Urothelium cell line (cell line): ENCODE data around the gene FNTB.
"Not testable (repeated sequence)": the region's sequence is repeated elsewhere in the genome, so short reads cannot be mapped to it uniquely, and the experiment has no call there.

ENCODE experiments used
- DNase-seq: peaks from one replicate; pipeline ENCODE4 v3.0.0; 2011; ENCODE audit warnings: low spot score, mixed read lengths
- FAIRE-seq: peaks from 2 replicates; lab custom pipeline; 2011; peaks lifted over from hg19 to GRCh38; lab: Jason Lieb, UNC

FNTB gene

GRCh38 chr14:65010211-65010931 lies 23.7 kb downstream of the FNTB start:
- FAIRE-seq, result peak; percentile 90

GRCh38 chr14:65011538-65011937 lies 24.8 kb downstream of the FNTB start:
- no peak for DNase-seq
- peak; percentile 59 for FAIRE-seq

More at GRCh38 chr14:65010211-65010931, 23.7 kb downstream of the FNTB start:
- no peak for DNase-seq

- DNase-seq, result no peak
Observed at GRCh38 chr14:65012353-65012752, 25.7 kb downstream of the FNTB start.

GRCh38 chr14:65015391-65015790 lies 28.7 kb downstream of the FNTB start:
- DNase-seq (no peak), FAIRE-seq (no peak)

More at GRCh38 chr14:65012353-65012752, 25.7 kb downstream of the FNTB start:
- peak; percentile 23 for FAIRE-seq

- DNase-seq (no peak), FAIRE-seq (peak; percentile 72)
Observed at GRCh38 chr14:65016471-65016870, 29.8 kb downstream of the FNTB start.

GRCh38 chr14:65019944-65020566 lies 33.4 kb downstream of the FNTB start:
- FAIRE-seq (peak; percentile 80), DNase-seq (peak; percentile 70)

GRCh38 chr14:65024957-65025356 lies 38.3 kb downstream of the FNTB start:
- no peak for FAIRE-seq

GRCh38 chr14:65025818-65026217 lies 39.1 kb downstream of the FNTB start:
- FAIRE-seq, result no peak

More at GRCh38 chr14:65024957-65025356, 38.3 kb downstream of the FNTB start:
- DNase-seq, result no peak

GRCh38 chr14:65026526-65026925 lies 39.8 kb downstream of the FNTB start:
- FAIRE-seq (no peak), DNase-seq (no peak)

More at GRCh38 chr14:65025818-65026217, 39.1 kb downstream of the FNTB start:
- DNase-seq, result no peak

GRCh38 chr14:65027127-65027799 lies 40.6 kb downstream of the FNTB start:
- FAIRE-seq (no peak), DNase-seq (no peak)

GRCh38 chr14:65028937-65029336 lies 42.2 kb downstream of the FNTB start:
- FAIRE-seq (no peak), DNase-seq (no peak)

- FAIRE-seq, DNase-seq: not testable (repeated sequence)
Observed at GRCh38 chr14:65031321-65031720, 44.6 kb downstream of the FNTB start.

GRCh38 chr14:65032319-65032718 lies 45.6 kb downstream of the FNTB start:
- FAIRE-seq, result peak; percentile 65

GRCh38 chr14:65033181-65033580 lies 46.5 kb downstream of the FNTB start:
- FAIRE-seq (no peak), DNase-seq (no peak)

More at GRCh38 chr14:65032319-65032718, 45.6 kb downstream of the FNTB start:
- DNase-seq, result no peak

GRCh38 chr14:65034021-65034420 lies 47.3 kb downstream of the FNTB start:
- DNase-seq, result no peak
- FAIRE-seq, result no peak

GRCh38 chr14:65035049-65035448 lies 48.4 kb downstream of the FNTB start:
- DNase-seq (no peak), FAIRE-seq (no peak)

- FAIRE-seq (no peak), DNase-seq (no peak)
Observed at GRCh38 chr14:65038966-65039365, 52.3 kb downstream of the FNTB start.

GRCh38 chr14:65040666-65041433 lies 54.2 kb downstream of the FNTB start:
- DNase-seq, result no peak
- peak; percentile 40 for FAIRE-seq

GRCh38 chr14:65041434-65041915 lies 54.8 kb downstream of the FNTB start:
- DNase-seq (no peak), FAIRE-seq (no peak)

- FAIRE-seq (peak; percentile 50), DNase-seq (no peak)
Observed at GRCh38 chr14:65042296-65042695, 55.6 kb downstream of the FNTB start.
